GM20000 (cell line): ENCODE data around the gene KLHL22.
A peak's percentile ranks its signal among the peaks of the same experiment; 100 is the strongest.
"Not testable (repeated sequence)": the region's sequence is repeated elsewhere in the genome, so short reads cannot be mapped to it uniquely, and the experiment has no call there.

ENCODE experiments used
- DNase-seq: peaks from one replicate; pipeline ENCODE4 v3.0.0; 2012; ENCODE audit warnings: low spot score
- TF ChIP-seq, protein P1 (sequence below): IDR thresholded peaks from 2 replicates; pipeline ENCODE4 v1.5.1; 2012; ENCODE audit warnings: mild to moderate bottlenecking, control low read depth; ENCODE audit errors: extremely low read depth, missing control alignments

Gene KLHL22

DNA sequence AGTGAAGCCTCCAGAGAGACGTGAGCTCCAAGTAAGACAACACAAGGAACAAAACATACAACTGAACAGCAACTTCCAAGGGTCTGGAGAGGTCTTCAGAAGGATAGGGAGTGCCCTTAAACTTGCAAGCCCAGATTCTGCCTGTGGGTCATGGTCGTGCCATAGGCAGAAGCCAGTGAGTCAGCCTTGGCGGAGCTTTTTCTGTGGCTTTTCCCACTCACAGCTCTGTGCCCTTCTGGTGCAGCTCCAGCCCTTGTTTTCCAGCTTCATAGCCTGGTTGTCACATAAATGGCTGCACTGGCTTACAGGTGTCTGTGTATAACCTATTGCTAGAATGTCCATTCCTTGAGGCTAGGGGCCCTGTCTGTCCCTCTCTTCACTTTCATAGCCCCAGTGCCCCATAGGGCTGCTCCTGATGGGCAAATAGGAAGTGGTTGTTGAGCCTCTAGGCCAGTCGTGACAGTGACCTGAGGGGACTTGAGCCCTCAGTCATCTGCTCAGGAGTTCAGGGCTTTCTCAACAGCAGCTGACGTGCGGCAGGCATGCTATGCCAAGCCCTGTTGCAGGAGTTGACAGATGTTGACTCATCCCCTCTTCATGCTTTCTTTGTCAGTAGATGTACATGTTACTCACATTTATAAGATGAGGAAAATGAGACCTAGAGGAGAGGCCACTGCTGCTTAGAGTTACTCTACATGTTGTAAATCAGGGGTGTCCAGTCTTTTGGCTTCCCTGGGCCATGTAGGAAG is 19.2 kb upstream of the KLHL22 start:
- TF ChIP-seq, protein P1, sequence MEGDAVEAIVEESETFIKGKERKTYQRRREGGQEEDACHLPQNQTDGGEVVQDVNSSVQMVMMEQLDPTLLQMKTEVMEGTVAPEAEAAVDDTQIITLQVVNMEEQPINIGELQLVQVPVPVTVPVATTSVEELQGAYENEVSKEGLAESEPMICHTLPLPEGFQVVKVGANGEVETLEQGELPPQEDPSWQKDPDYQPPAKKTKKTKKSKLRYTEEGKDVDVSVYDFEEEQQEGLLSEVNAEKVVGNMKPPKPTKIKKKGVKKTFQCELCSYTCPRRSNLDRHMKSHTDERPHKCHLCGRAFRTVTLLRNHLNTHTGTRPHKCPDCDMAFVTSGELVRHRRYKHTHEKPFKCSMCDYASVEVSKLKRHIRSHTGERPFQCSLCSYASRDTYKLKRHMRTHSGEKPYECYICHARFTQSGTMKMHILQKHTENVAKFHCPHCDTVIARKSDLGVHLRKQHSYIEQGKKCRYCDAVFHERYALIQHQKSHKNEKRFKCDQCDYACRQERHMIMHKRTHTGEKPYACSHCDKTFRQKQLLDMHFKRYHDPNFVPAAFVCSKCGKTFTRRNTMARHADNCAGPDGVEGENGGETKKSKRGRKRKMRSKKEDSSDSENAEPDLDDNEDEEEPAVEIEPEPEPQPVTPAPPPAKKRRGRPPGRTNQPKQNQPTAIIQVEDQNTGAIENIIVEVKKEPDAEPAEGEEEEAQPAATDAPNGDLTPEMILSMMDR = no peak
- no peak for DNase-seq

GRCh38 chr22:20511578-20512229 is 16.1 kb upstream of the KLHL22 start:
- TF ChIP-seq, protein P1 = no peak
- DNase-seq = no peak

DNA sequence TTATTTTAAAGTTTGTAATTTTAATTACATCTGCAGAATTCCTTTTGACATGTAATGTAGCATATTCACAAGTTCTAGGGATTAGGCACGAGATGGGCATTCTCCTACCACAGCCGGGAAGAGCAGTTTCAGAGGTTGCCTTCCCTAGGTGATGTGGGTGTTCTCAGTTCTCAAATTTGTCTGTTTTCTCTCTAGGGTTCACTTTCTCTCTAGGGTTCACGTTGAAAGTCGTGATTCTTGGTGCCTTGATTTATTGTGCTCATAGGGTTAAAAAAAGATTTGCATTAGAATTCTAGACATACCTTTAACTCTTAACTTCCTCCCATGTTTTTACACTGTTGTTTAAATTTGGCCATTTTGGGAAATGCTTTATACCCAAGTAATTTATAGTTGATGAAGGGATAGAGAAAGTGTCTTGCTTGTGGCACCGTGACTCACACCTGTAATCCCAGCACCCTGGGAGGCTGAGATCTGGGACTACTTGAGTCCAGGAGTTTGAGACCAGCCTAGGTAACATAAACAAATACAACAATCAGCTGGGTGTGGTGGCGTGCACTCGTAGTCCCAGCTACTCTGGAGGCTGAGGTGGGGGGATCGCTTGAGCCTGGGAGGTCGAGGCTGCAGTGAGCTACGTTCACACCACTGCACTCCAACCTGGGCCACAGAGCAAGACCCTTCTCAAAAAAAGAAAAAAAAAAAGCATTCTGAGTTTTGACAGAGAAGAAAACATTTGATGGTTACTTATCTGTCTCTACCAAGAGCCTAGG is 15.4 kb upstream of the KLHL22 start:
- TF ChIP-seq, protein P1 = no peak
- DNase-seq = no peak

DNA sequence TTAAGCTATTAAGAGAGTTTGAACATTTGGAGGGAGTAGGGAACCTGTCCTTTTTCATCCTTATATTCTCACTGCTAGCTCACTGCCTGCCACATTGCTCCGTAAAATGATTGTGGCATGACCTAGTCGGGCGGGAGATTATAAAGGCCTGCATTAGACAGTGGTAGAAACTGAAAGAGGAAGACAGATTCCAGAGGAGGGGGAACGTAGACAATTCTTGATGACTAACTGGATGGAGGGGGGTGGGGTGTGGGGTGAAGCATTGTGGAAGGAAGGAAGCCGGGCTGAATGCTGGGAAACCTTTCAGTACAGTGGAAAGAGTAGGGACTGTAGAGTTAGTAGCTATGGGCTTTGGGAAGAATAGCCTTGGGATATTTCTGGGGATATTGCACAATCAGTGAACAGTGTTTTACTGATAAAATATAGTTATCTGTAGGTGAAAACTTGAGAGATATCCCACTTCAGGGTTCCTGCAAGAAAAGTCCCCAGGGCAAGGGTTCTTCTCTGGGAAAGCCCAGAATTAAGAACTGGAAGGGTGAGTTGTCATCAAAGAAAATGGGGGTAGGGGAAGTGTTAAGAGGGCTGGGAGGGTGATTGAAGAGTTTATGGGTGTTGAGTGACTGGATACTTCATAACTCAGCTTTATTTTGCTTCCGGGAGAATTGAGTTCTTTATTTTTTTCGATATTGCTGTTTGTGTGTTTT is 13.9 kb upstream of the KLHL22 start:
- TF ChIP-seq, protein P1 = no peak
- DNase-seq = peak; percentile 48

- DNase-seq = no peak
- TF ChIP-seq, protein P1 = no peak
Observed at GRCh38 chr22:20508815-20509271, 13.2 kb upstream of the KLHL22 start.

GRCh38 chr22:20508067-20508755 is 12.6 kb upstream of the KLHL22 start:
- not testable (repeated sequence) for DNase-seq
